HepG2 (cell line): ENCODE measurements around the gene CERS6.

ENCODE experiments used
- CEBPB ChIP-seq: IDR thresholded peaks from 2 replicates; pipeline ENCODE4 v1.6.1; 2011; ENCODE audit warnings: low read depth, low read length, improper control_type of control experiment, borderline replicate concordance
- CREM ChIP-seq, 2 experiments: sonication (generic) in 1 of 2; formaldehyde crosslinking in 1 of 2; IDR thresholded peaks; 2 replicates each; pipeline versions ENCODE4 v1.4.0 to v1.6.1; 2016 to 2020; ENCODE audit warnings: antibody characterized with exemption in 1 of 2, mild to moderate bottlenecking in 1 of 2, missing genetic modification reagents in 1 of 2
- CTCF ChIP-seq: sonication (generic); formaldehyde crosslinking; IDR thresholded peaks from 2 replicates; pipeline ENCODE4 v1.5.0; 2020; ENCODE audit warnings: mild to moderate bottlenecking, missing genetic modification reagents, moderate library complexity
- FOXK2 ChIP-seq: fragments of 450-650 bp; IDR thresholded peaks from 2 replicates; pipeline ENCODE4 v1.6.1; 2016
- IRF2 ChIP-seq: IDR thresholded peaks from 2 replicates; pipeline ENCODE4 v1.6.1; 2018; ENCODE audit warnings: missing genetic modification reagents, missing compliant biosample characterization
- JUN ChIP-seq: sonication (generic); formaldehyde crosslinking; IDR thresholded peaks from 2 replicates; pipeline ENCODE4 v1.4.0; 2020; ENCODE audit warnings: mild to moderate bottlenecking, missing genetic modification reagents
- KDM1A ChIP-seq: IDR thresholded peaks from 2 replicates; pipeline ENCODE4 v1.6.1; 2016; ENCODE audit warnings: missing compliant biosample characterization
- MNT ChIP-seq: fragments of 450-650 bp; IDR thresholded peaks from 2 replicates; pipeline ENCODE4 v1.6.1; 2016
- SMC3 ChIP-seq: IDR thresholded peaks from 2 replicates; pipeline ENCODE4 v1.6.1; 2011; ENCODE audit warnings: low read length, improper control_type of control experiment
- TFAP4 ChIP-seq: sonication (generic); IDR thresholded peaks from 2 replicates; pipeline ENCODE4 v1.6.1; 2016; ENCODE audit warnings: low read depth, borderline replicate concordance
- ZNF333 ChIP-seq: sonication (generic); formaldehyde crosslinking; IDR thresholded peaks from 2 replicates; pipeline ENCODE4 v1.4.0; 2020; ENCODE audit warnings: mild to moderate bottlenecking, missing genetic modification reagents, borderline replicate concordance
- ZNF563 ChIP-seq: sonication (generic); formaldehyde crosslinking; IDR thresholded peaks from 2 replicates; pipeline ENCODE4 v1.8.0; 2022; ENCODE audit warnings: mild to moderate bottlenecking, moderate library complexity, missing genetic modification reagents
- ZNF660 ChIP-seq: sonication (generic); formaldehyde crosslinking; IDR thresholded peaks from 2 replicates; pipeline ENCODE4 v1.5.1; 2020; ENCODE audit warnings: mild to moderate bottlenecking, low read depth, missing genetic modification reagents, borderline replicate concordance

- no peak for TF ChIP-seq CEBPB
- TF ChIP-seq SMC3: no peak
- TF ChIP-seq MNT: no peak
- TF ChIP-seq CTCF (CRISPR knock-in tag): no peak
- no peak for TF ChIP-seq ZNF563 (CRISPR knock-in tag)
- TF ChIP-seq KDM1A (CRISPR knock-in tag): no peak
- TF ChIP-seq JUN: no peak
- TF ChIP-seq ZNF660: no peak
- no peak for TF ChIP-seq TFAP4
- TF ChIP-seq FOXK2: no peak
- TF ChIP-seq ZNF333 (CRISPR knock-in tag): no peak
- no peak for TF ChIP-seq CREM (IDR thresholded peaks at IDR 0.05)
- no peak for TF ChIP-seq CREM (CRISPR knock-in tag; IDR thresholded peaks at IDR 0.05)
- TF ChIP-seq IRF2 (CRISPR knock-in tag): no peak
Observed at GRCh38 chr2:168496906-168497305, 40.8 kb downstream of the CERS6 start.
